Suppressor macrophage (primary cell): ENCODE data around the gene NDUFAF5.

Experiments
- DNase-seq, 4 experiments: peaks; one replicate each; pipeline ENCODE4 v3.0.0-alpha.2; 2020 to 2022

NDUFAF5 gene

GRCh38 chr20:13777171-13777601, 7.6 kb upstream of the NDUFAF5 start:
- peak in 3 of 4 experiments; percentile 22 to 65 (median 38) for DNase-seq

- no peak for DNase-seq
Measured at GRCh38 chr20:13778827-13779226, 6.0 kb upstream of the NDUFAF5 start.

GRCh38 chr20:13783528-13783927, 1.3 kb upstream of the NDUFAF5 start:
- DNase-seq: no peak

GRCh38 chr20:13784271-13784892, 446 bp upstream of the NDUFAF5 start:
- DNase-seq: peak in 2 of 4 experiments; percentile 6 to 10

- DNase-seq: no peak
Measured at GRCh38 chr20:13786143-13786828, 1.5 kb downstream of the NDUFAF5 start.

- DNase-seq: peak in 3 of 4 experiments; percentile 32 to 39 (median 38)
Measured at GRCh38 chr20:13788167-13788834, 3.5 kb downstream of the NDUFAF5 start.

GRCh38 chr20:13790708-13791107, 5.9 kb downstream of the NDUFAF5 start:
- DNase-seq: no peak

- peak in 1 of 4 experiments; percentile 3 for DNase-seq
Measured at GRCh38 chr20:13791540-13792459, 7.0 kb downstream of the NDUFAF5 start.

- no peak for DNase-seq
Measured at GRCh38 chr20:13793001-13793400, 8.2 kb downstream of the NDUFAF5 start.

GRCh38 chr20:13794667-13795066, 9.8 kb downstream of the NDUFAF5 start:
- no peak for DNase-seq

- no peak for DNase-seq
Measured at GRCh38 chr20:13799040-13799439, 14.2 kb downstream of the NDUFAF5 start.

GRCh38 chr20:13799974-13800373, 15.1 kb downstream of the NDUFAF5 start:
- DNase-seq: no peak

GRCh38 chr20:13800728-13801134, 15.9 kb downstream of the NDUFAF5 start:
- no peak for DNase-seq

GRCh38 chr20:13809373-13809772, 24.5 kb downstream of the NDUFAF5 start:
- DNase-seq: no peak

GRCh38 chr20:13809855-13810254, 25.0 kb downstream of the NDUFAF5 start:
- no peak for DNase-seq

GRCh38 chr20:13810446-13810845, 25.6 kb downstream of the NDUFAF5 start:
- no peak for DNase-seq

GRCh38 chr20:13813910-13814309, 29.1 kb downstream of the NDUFAF5 start:
- no peak for DNase-seq

- no peak for DNase-seq
Measured at GRCh38 chr20:13814672-13815071, 29.8 kb downstream of the NDUFAF5 start.

- no peak for DNase-seq
Measured at GRCh38 chr20:13816757-13817156, 31.9 kb downstream of the NDUFAF5 start.

GRCh38 chr20:13817342-13817741, 32.5 kb downstream of the NDUFAF5 start:
- no peak for DNase-seq

- DNase-seq: peak; percentile 10 to 70 (median 44)
Measured at GRCh38 chr20:13819885-13820645, 35.2 kb downstream of the NDUFAF5 start.

- peak in 3 of 4 experiments; percentile 19 to 48 (median 35) for DNase-seq
Measured at GRCh38 chr20:13821876-13822275, 37.0 kb downstream of the NDUFAF5 start.
